Calu3 (cell line): ENCODE measurements around the gene USF3. TPM values are rescaled to one million over a fixed set of nuclear protein-coding genes. Genes with fewer than 3 reads are reported as not detected.

Experiments used
- BruUV-seq: library from RNA; stranded (reverse); fragments of 400-500 nt; replicated peaks from 2 replicates; lab custom pipeline; 2021; lab: Mats Ljungman, UMichigan
- CTCF ChIA-PET: fragments of 300-600 bp; sonication (Branson Sonifier 250); formaldehyde crosslinking; loops from one replicate; lab custom pipeline; 2022; ENCODE audit warnings: antibody characterized with exemption; lab: Charles Lee
- DNase-seq: peaks from one replicate; pipeline ENCODE4 v3.0.0; 2022
- H3K27ac Mint-ChIP-seq: one replicate; pipeline ENCODE4 v1.8.0; 2022; ENCODE audit warnings: mixed read lengths; ENCODE audit not compliant: unreplicated experiment
- H3K27me3 Mint-ChIP-seq: one replicate; pipeline ENCODE4 v1.8.0; 2022; ENCODE audit warnings: mixed read lengths; ENCODE audit not compliant: unreplicated experiment
- H3K36me3 Mint-ChIP-seq: one replicate; pipeline ENCODE4 v1.8.0; 2022; ENCODE audit warnings: mild to moderate bottlenecking, moderate library complexity, mixed read lengths; ENCODE audit not compliant: insufficient read depth, unreplicated experiment
- H3K4me1 Mint-ChIP-seq: one replicate; pipeline ENCODE4 v1.8.0; 2022; ENCODE audit warnings: mild to moderate bottlenecking, low read depth, mixed read lengths; ENCODE audit not compliant: unreplicated experiment
- H3K4me3 Mint-ChIP-seq: one replicate; pipeline ENCODE4 v1.8.0; 2022; ENCODE audit warnings: mild to moderate bottlenecking, low read depth, moderate library complexity, mixed read lengths; ENCODE audit not compliant: unreplicated experiment
- H3K9me3 Mint-ChIP-seq: one replicate; pipeline ENCODE4 v1.8.0; 2022; ENCODE audit warnings: low read depth, mixed read lengths; ENCODE audit not compliant: unreplicated experiment
- intact Hi-C: fragments of 100-400 bp; cut with micrococcal nuclease; formaldehyde crosslinking; loops from one replicate; pipeline ENCODE4 v1.10.0; 2022; ENCODE audit not compliant: unreplicated experiment
- total RNA-seq: library from RNA; stranded (reverse); gene quantifications from 2 replicates; pipeline ENCODE4 v1.2.3, GENCODE V29; 2022
- TF ChIP-seq, protein P1 (sequence below): fragments of 200-600 bp; IDR thresholded peaks from one replicate; pipeline ENCODE4 v1.8.0; 2022; ENCODE audit warnings: antibody characterized with exemption; ENCODE audit not compliant: unreplicated experiment

Gene USF3
- total RNA-seq, 1 experiment from 2014 or later = 10.7 TPM

GRCh38 chr3:113629584-113630421 lies 66.6 kb downstream of the USF3 start:
- Mint-ChIP-seq H3K27me3 (peaks cover 8% of the 10 kb centered on the region), H3K9me3 (no peaks in the 10 kb centered on the region), H3K4me3 (no peak overlapping the region), H3K27ac (no peak overlapping the region), H3K36me3 (no peaks in the 10 kb centered on the region), H3K4me1 (peaks cover 7% of the 10 kb centered on the region)
- CTCF ChIA-PET = interaction anchor here (1.3 kb wide), 1 partner anchor 137 kb away, joined by 3 read pairs; no protein-coding TSS in a partner anchor
- no peak for DNase-seq
- intact Hi-C loops = no loop called here
- TF ChIP-seq, protein P1, sequence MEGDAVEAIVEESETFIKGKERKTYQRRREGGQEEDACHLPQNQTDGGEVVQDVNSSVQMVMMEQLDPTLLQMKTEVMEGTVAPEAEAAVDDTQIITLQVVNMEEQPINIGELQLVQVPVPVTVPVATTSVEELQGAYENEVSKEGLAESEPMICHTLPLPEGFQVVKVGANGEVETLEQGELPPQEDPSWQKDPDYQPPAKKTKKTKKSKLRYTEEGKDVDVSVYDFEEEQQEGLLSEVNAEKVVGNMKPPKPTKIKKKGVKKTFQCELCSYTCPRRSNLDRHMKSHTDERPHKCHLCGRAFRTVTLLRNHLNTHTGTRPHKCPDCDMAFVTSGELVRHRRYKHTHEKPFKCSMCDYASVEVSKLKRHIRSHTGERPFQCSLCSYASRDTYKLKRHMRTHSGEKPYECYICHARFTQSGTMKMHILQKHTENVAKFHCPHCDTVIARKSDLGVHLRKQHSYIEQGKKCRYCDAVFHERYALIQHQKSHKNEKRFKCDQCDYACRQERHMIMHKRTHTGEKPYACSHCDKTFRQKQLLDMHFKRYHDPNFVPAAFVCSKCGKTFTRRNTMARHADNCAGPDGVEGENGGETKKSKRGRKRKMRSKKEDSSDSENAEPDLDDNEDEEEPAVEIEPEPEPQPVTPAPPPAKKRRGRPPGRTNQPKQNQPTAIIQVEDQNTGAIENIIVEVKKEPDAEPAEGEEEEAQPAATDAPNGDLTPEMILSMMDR = no peak
- BruUV-seq = no TSS peak

DNA sequence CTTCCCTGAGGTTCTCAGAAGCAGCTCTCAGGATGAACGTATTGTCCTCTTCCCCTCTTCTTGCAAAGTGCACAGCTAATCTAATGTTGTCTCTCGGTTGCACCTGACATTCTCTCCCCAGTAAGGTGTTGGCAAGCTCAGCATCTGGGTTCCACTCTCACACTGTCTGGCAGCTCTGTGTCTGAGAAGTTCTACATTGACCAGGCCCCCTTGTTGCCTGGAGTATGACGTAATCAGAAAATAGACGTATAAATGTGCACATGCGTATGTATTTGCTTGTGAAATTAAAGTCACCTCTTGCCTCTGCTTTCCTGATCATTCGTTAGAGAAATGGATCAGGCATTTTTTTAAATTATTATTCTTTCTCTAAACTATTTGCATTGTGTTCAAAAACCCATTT lies 67.7 kb downstream of the USF3 start:
- no TSS peak for BruUV-seq
- CTCF ChIA-PET = no interaction called here
- TF ChIP-seq, protein P1 = no peak
- Mint-ChIP-seq H3K4me1 (peaks cover 7% of the 10 kb centered on the region), H3K27ac (no peak overlapping the region), H3K36me3 (no peaks in the 10 kb centered on the region), H3K4me3 (no peak overlapping the region), H3K27me3 (peaks cover 8% of the 10 kb centered on the region), H3K9me3 (no peaks in the 10 kb centered on the region)
- DNase-seq = no peak
- intact Hi-C loops = no loop called here

DNA sequence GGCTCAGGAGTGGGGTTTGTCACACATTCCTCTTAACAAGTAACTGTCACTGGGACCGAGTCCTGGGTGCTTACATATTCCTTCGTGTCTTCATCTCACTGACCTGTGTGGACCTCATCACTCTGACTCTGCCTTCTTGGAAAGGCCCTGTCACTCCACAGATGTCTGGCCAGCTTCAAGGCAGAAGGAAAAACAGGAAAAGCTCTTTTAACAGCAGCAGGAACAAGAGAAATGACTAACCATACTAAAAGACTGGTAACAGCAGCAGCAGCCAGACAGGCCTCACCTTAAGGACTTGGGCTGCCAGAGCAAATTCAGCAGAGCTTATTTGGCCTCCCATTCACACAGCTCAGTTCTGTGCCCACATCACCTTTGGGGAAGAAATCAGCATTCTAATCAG lies 68.1 kb downstream of the USF3 start:
- CTCF ChIA-PET = no interaction called here

DNA sequence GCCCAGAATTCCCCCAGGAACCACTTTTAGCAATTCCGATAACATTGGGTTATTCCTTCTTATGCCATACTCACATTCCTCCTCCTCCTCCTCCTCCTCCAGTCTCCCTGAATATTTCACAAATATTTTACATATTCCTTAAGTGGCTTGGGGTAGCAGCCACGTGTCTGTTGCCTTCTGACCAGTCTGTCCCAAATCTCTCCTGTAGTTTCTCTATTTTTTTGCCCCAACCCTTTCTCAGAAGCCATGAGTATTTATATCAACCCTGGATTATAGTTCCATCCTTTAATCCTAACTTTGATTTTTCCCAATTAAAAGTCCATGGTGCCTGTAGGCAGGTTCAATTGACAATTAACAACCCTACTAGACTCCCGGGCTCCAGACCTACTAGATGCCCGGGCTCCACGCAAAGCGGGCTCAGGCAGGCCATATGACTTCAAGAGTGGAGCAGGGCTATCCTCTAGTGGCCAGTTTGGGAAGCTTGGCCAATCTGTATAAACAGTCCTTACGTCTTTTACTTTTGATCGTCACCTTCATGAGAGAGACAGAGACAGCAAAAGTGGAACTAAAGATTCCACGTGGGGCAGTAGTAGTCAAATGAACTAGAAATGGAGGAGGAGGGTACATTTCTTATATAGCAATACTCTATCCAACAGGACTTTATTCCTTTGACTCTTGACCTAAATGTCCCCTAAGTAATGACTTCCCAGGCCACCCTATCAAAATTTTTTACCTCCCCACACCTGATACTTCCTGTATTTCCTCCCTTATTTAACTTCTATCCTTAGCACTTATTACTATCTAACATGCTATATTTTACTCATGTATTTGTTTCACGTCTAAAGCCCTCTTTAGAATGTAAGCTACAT lies 69.7 kb downstream of the USF3 start:
- peaks cover 8% of the 10 kb centered on the region for H3K27me3 Mint-ChIP-seq
- BruUV-seq = no TSS peak
- intact Hi-C loops = loop anchor here (1.0 to 2.0 kb wide), 2 partner anchors 131 to 576 kb away; no protein-coding TSS in a partner anchor
- CTCF ChIA-PET = interaction anchor here (1.1 to 1.5 kb wide), 4 partner anchors 10 to 133 kb away, joined by 3 to 5 read pairs (median 4); partner anchors contain the start of gene SPICE1
- H3K9me3 Mint-ChIP-seq = no peaks in the 10 kb centered on the region
- H3K4me3 Mint-ChIP-seq = no peak overlapping the region
- TF ChIP-seq, protein P1 = peak; percentile 59
- H3K27ac Mint-ChIP-seq = no peak overlapping the region
- DNase-seq = peak; percentile 63
- H3K4me1 Mint-ChIP-seq = peaks cover 7% of the 10 kb centered on the region
- H3K36me3 Mint-ChIP-seq = no peaks in the 10 kb centered on the region

More for the DNA sequence above, 68.1 kb downstream of the USF3 start:
- BruUV-seq = no TSS peak
- no peak overlapping the region for H3K4me3 Mint-ChIP-seq
- H3K4me1 Mint-ChIP-seq = peaks cover 7% of the 10 kb centered on the region
- peaks cover 8% of the 10 kb centered on the region for H3K27me3 Mint-ChIP-seq
- H3K9me3 Mint-ChIP-seq = no peaks in the 10 kb centered on the region
- intact Hi-C loops = no loop called here
- DNase-seq = no peak
- H3K27ac Mint-ChIP-seq = no peak overlapping the region
- no peaks in the 10 kb centered on the region for H3K36me3 Mint-ChIP-seq
- TF ChIP-seq, protein P1 = no peak
